HepG2 (cell line): ENCODE data around the gene MDP1. TPM values are rescaled to one million over a fixed set of nuclear protein-coding genes. Genes with fewer than 3 reads are reported as not detected.

ENCODE experiments used
- CEBPB ChIP-seq: IDR thresholded peaks from 2 replicates; pipeline ENCODE4 v1.6.1; 2011; ENCODE audit warnings: low read depth, low read length, improper control_type of control experiment, borderline replicate concordance
- ELK4 ChIP-seq: sonication (generic); formaldehyde crosslinking; IDR thresholded peaks from 2 replicates; pipeline ENCODE4 v1.9.0; 2021; ENCODE audit warnings: missing genetic modification reagents, borderline replicate concordance
- FOSL2 ChIP-seq: sonication (generic); formaldehyde crosslinking; IDR thresholded peaks from 2 replicates; pipeline ENCODE4 v1.4.0; 2020; ENCODE audit warnings: missing genetic modification reagents
- IKZF4 ChIP-seq: sonication (generic); formaldehyde crosslinking; IDR thresholded peaks from 2 replicates; pipeline ENCODE4 v1.5.1; 2020; ENCODE audit warnings: borderline replicate concordance, mild to moderate bottlenecking, low read depth, missing genetic modification reagents; ENCODE audit errors: not compliant biosample characterization
- JUN ChIP-seq: sonication (generic); formaldehyde crosslinking; IDR thresholded peaks from 2 replicates; pipeline ENCODE4 v1.4.0; 2020; ENCODE audit warnings: mild to moderate bottlenecking, missing genetic modification reagents
- LCORL ChIP-seq, 2 experiments: fragments of 450-650 bp in 1 of 2; sonication (generic) in 1 of 2; formaldehyde crosslinking in 1 of 2; IDR thresholded peaks; 2 replicates each; pipeline versions ENCODE4 v1.5.0 to v1.6.1; 2017 to 2020; ENCODE audit warnings: antibody characterized with exemption in 1 of 2, missing genetic modification reagents in 1 of 2
- MBNL3 ChIP-seq: fragments of 250-450 bp; sonication (Bioruptor Pico); conservative IDR thresholded peaks from 2 replicates; pipeline ENCODE4 v1.8.0; 2022; ENCODE audit warnings: mild to moderate bottlenecking, inconsistent platforms
- MLXIP ChIP-seq: sonication (generic); formaldehyde crosslinking; IDR thresholded peaks from 2 replicates; pipeline ENCODE4 v1.9.0; 2021; ENCODE audit warnings: missing genetic modification reagents, borderline replicate concordance
- SOX5 ChIP-seq: IDR thresholded peaks from 2 replicates; pipeline ENCODE4 v1.6.1; 2016; ENCODE audit warnings: borderline replicate concordance
- U2AF1 ChIP-seq: fragments of 200-400 bp; formaldehyde crosslinking; optimal IDR thresholded peaks from 2 replicates; pipeline ENCODE3; 2017; ENCODE audit warnings: mild to moderate bottlenecking, low read depth, low read length
- ZBTB7A ChIP-seq: sonication (generic); formaldehyde crosslinking; IDR thresholded peaks from 2 replicates; pipeline ENCODE4 v1.8.0; 2022; ENCODE audit warnings: mild to moderate bottlenecking, missing genetic modification reagents
- ZC3H13 ChIP-seq: sonication (generic); formaldehyde crosslinking; IDR thresholded peaks from 2 replicates; pipeline ENCODE4 v1.8.1; 2023; ENCODE audit warnings: mild to moderate bottlenecking, missing genetic modification reagents, moderate library complexity
- ZHX2 ChIP-seq, 2 experiments: sonication (generic) in 1 of 2; formaldehyde crosslinking in 1 of 2; IDR thresholded peaks; 2 replicates each; pipeline versions ENCODE4 v1.6.1 to v1.9.0; 2014 to 2022; ENCODE audit warnings: antibody characterized with exemption in 1 of 2, borderline replicate concordance in 1 of 2, inconsistent platforms in 1 of 2, low read depth in 1 of 2, missing genetic modification reagents in 1 of 2
- ZNF253 ChIP-seq: sonication (generic); formaldehyde crosslinking; IDR thresholded peaks from 2 replicates; pipeline ENCODE4 v1.8.0; 2022; ENCODE audit warnings: mild to moderate bottlenecking, missing genetic modification reagents, borderline replicate concordance
- ZNF563 ChIP-seq: sonication (generic); formaldehyde crosslinking; IDR thresholded peaks from 2 replicates; pipeline ENCODE4 v1.8.0; 2022; ENCODE audit warnings: mild to moderate bottlenecking, moderate library complexity, missing genetic modification reagents
- polyA plus RNA-seq, 8 experiments: library from polyadenylated mRNA; depleted of rRNA in 3 of 8; stranded (reverse) in 7 of 8; unstranded in 1 of 8; fragments of >200 nt; fragmentation: Illumina TruSeq in 4 of 8; extraction: Trizol in 4 of 8; gene quantifications; 2 replicates each; pipeline versions ENCODE4 v1.2.1 to v1.2.3, GENCODE V29; 2011 to 2016; ENCODE audit warnings: low read depth in 4 of 8, missing spikeins in 1 of 8, mixed read lengths in 1 of 8; ENCODE audit not compliant: insufficient read depth in 1 of 8
- total RNA-seq, 5 experiments: library from RNA; depleted of rRNA; stranded (reverse); fragments of >200 nt; fragmentation: Illumina TruSeq; extraction: Trizol; gene quantifications; 2 replicates each; pipeline ENCODE4 v1.2.3, GENCODE V29; 2016; ENCODE audit warnings: low read depth in 1 of 5
- TF ChIP-seq, protein P1 (sequence below): sonication (generic); formaldehyde crosslinking; IDR thresholded peaks from 2 replicates; pipeline ENCODE4 v1.4.0; 2020; ENCODE audit warnings: missing genetic modification reagents, mild to moderate bottlenecking, borderline replicate concordance

MDP1 gene
- total and polyA plus RNA-seq, 2 of the 13 experiments (the other 11 are each of a cell fraction or from before 2014, with no cell fraction given), result 44.1 to 48.7 TPM

- TF ChIP-seq ZHX2 (IDR thresholded peaks at IDR 0.05; ENCODE audit: low read depth) (peak; percentile 96), ZHX2 (CRISPR knock-in tag; IDR thresholded peaks at IDR 0.05; ENCODE audit: borderline replicate concordance) (0 out of 2 replicates have a peak, but pooled peaks have one; percentile 71), MLXIP (CRISPR knock-in tag) (peak; percentile 70; the same call in 1 of the 2 replicates), ELK4 (peak; percentile 94), LCORL (IDR thresholded peaks at IDR 0.05) (no peak), LCORL (CRISPR knock-in tag; IDR thresholded peaks at IDR 0.05) (peak; percentile 93), JUN (CRISPR knock-in tag) (peak; percentile 34), FOSL2 (CRISPR knock-in tag) (peak; percentile 90), CEBPB (no peak), U2AF1 (peak; percentile 100), IKZF4 (CRISPR knock-in tag) (peak; percentile 96), MBNL3 (no peak), ZNF563 (CRISPR knock-in tag) (peak; percentile 100), ZC3H13 (no peak), SOX5 (CRISPR knock-in tag) (peak; percentile 85), ZNF253 (CRISPR knock-in tag) (peak; percentile 89; the same call in 1 of the 2 replicates), ZBTB7A (CRISPR knock-in tag) (peak; percentile 83; the same call in 1 of the 2 replicates)
- TF ChIP-seq, protein P1, sequence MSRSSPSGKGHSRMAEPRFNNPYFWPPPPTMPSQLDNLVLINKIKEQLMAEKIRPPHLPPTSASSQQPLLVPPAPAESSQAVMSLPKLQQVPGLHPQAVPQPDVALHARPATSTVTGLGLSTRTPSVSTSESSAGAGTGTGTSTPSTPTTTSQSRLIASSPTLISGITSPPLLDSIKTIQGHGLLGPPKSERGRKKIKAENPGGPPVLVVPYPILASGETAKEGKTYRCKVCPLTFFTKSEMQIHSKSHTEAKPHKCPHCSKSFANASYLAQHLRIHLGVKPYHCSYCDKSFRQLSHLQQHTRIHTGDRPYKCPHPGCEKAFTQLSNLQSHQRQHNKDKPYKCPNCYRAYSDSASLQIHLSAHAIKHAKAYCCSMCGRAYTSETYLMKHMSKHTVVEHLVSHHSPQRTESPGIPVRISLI (CRISPR knock-in tag), result peak; percentile 58; the same call in 1 of the 2 replicates
These were observed 27.4 kb downstream of the MDP1 start, which contains the start of gene IPO4 (continued) for GRCh38 chr14:24188251-24189058.
